Measurements from ENCODE around the gene TPCN1. TPM values are rescaled to one million over a fixed set of nuclear protein-coding genes. Genes with fewer than 3 reads are reported as not detected.
A peak's percentile ranks its signal among the peaks of the same experiment; 100 is the strongest.

The TPCN1 gene
- total RNA-seq, 1 donor from 2014 or later, result 2.4 TPM

DNA sequence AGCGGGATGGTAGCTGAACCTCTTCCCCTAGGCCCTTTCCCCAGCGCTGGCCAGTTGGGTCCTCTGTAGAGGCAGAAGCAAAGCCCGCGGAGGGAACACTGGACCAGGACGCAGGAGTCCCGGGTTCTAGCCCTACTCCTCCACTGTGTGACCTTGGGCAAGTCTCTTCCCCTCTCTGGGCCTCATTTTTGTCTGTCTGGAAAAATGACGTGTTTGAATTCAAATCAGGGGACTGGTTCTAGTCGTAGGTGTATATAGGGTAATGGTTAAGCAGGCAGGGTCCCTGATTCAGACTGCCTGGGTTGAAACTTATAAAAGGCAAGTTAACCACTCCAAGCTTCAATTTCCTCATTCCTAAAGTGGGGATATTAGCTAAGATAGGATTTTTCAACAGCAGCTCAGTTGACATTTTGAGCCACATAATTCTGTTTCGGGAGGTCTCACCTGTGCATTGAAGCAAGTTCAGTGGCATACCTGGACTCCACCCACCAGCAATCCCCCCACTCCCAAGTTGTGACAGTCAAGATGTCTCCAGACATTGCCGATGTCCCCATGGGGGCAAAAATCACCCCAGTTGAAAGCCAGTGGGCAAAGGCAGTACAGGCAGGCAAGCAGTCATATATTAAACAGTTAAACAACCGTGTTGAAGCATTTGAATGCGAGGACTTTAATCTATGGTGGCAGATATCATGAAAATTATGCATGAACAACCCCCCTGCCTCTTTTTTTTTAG, 899 bp downstream of the TPCN1 start:
- DNase-seq (ENCODE audit: low spot score in 2 of 2) (no peak), FAIRE-seq (no peak)

DNA sequence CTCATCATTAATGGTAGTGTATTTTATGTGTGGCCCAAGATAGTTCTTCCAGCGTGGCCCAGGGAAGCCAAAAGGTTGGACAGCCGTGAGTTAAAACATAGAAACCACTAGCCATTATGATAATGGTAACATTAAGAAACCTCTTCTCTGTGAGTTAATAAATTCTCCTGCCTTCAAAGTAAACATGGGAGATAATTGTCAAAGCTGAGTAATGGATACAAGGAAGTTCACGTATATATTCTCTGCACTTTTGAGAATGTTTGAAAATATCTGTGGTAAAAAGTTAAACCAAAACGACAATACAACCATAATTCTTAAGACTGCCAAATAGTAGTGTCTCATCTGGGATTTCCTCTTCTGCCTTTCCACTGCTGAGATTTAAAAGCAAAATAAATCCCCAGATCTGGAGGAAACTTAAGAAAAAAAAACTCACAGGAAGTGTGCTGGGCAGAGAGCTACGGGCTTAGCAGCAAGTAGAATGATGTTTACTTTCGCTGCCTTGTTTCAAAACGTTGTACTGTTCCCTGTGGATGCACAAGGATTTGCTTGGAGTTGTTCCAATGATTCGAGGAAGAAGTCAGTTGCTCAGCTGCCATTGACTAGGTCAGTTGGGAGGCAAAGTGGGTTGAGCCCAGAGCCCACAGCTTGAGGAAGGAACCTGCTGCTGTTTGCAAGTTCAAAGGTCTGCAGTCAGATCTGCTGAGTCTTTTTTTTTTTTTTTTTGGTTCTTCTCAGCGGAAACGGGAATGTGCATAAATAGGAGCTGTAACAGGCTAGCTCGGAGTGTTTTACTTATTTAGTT, 1.7 kb downstream of the TPCN1 start:
- DNase-seq (ENCODE audit: low spot score in 2 of 2) (peak in 1 of 2 donors; percentile 56), FAIRE-seq (no peak)

DNA sequence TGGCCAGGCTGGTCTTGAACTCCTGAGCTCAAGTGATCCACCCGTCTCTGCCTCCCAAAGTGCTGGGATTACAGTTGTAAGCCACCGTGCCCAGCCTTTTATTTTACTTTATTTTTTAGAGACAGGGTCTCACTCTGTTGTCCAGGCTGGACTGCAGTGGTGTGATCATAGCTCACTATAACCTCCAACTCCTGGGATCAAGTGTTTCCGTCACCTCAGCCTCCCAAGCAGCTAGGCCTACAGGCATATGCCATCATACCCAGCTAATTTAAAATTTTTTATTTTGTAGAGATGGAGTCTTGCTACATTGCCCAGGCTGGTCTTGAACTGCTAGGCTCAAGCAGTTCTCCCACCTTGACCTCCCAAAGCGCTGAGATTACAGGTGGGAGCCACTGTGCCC, 3.7 kb downstream of the TPCN1 start:
- DNase-seq (ENCODE audit: low spot score in 2 of 2) (no peak), FAIRE-seq (no peak)

DNA sequence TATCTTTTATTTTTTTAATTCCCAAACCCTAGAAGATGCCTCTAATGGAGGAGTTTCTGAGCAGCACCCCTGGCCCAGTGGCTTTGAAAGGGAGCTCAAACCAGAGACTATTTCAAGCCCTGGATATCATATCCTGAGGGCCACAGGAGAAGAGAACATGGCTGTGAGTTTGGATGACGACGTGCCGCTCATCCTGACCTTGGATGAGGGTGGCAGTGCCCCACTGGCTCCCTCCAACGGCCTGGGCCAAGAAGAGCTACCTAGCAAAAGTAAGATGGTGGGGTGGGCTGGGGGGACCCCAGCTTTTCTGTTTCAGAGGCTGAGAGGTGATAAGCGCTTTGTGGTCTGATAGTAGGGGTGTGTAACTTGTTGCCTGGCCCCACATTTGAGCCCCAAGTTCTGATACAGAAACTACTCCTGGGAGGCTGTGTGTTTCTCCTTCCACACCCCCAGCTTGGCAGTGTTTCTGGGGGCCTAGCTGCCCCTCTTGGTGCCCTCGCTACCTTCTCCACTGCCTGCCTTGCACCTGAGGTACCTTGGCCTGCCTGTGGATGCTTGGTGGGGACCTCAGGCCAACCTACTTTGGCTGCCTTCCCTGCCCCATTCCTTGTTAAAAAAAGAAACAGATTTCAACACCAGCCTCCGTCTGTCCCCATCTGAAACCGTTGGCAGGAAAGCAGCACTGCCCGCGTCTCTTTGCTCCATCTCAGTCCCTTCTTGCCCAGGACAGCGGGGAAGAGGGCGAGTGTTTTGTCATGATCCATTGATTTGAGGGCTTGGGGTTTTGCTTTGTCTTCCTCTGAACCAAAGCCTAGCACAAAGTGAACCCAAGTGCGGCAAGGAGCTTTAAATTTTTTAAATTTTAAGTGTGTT, 5.7 kb downstream of the TPCN1 start:
- no peak for FAIRE-seq
- no peak for DNase-seq (ENCODE audit: low spot score in 2 of 2)

DNA sequence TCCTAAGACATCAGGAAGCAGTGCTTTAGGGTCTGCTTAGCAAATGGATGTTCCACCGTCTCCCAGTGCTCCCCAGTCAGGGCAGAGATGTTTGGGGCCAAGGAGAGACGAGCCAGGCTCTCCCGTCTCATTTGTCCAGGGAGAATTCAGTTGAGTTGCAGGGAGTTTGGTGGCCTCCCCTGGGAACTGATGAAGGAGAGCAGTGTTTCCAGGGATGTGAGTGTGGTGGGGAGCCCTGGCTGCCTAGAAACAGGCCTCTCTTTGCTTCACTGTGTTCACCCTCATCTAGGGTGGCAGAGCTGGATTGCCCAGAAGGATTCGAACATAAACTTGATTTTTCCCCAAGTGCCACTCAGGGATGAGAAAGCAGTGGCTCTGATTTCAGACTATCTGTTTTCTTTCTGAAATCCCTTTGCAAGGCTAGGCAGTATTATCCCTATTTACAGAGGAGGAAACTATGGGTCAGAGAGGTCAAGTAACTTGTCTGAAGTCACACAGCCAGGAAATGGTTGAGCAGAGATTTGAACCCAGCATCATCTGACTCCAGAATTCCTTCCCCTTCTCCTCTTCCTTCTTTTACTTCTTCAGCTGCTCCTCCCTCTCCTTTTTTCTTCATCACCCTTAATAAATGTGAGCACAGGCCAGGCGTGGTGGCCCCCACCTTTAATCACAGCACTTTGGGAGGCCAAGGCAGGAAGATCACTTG, 6.6 kb downstream of the TPCN1 start:
- FAIRE-seq, result no peak
- DNase-seq (ENCODE audit: low spot score in 2 of 2), result no peak

DNA sequence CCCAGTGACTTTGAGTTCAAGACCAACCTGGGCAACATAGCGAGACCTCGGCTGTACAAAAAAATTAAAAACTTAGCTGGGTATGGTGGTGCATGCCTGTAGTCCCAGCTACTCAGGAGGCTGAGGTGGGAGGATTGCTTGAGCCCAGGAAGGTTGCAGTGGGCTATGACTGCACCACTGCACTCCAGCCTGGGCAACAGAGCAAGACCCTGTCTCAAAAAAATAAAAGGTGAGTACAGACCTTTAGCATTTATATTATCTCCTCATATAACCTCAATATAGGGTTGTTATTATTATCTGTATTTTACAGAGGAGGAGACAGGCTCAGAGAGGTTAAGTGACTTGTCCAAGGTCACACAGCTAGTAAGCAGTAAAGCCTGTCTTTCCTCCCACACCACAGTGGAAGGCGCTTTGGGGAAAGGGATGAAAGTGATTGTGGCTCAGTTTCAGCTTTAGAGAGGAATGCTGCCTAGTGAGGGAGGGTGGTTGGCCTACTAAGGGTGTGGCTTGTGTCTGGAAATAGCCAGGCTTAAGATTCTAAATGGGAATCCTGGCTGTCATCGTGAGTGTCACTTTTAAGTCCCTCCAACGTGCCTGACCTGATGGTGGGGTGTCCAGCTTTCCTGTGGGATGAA, 7.2 kb downstream of the TPCN1 start:
- DNase-seq (ENCODE audit: low spot score in 2 of 2), result no peak
- FAIRE-seq, result no peak

DNA sequence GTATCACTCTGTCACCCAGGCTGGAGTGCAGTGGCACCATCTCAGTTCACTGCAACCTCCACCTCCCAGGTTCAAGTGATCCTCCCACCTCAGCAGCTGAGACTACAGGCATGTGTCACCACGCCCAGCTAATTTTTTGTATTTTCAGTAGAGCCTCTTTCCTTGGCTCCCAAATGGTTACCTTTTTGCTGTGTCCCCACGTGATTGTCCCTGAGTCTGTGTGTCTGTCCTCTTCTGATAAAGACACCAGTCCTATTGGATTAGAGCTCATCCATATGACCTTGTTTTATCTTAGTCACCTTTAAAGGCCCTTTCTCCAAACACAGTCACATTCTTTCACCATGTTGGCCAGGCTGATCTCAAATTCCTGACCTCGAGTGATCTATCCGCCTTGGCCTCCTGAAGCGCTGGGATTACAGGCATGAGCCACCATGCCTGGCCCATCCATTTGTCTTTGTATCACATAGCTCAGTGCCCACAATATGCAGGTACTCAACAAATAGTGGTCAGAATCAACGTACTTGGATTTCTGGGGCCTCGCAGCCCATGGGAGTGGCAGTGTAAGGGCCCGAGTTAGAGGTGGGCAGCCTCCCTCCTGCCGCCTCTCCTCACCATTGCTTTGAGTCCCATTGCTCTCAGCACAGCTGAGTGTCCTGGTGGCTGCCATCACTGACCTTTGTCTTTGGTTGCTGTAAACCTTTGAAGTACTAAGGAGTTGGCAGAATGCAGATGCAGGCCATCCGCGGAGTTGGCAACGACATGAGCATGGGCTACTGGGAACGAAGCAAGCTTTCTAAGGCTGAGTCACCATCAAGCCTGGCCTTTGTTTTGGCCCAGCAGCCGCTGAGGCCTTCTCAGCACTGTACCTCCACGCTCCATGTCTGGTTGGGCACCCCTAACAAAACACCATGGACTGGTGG, 9.3 kb downstream of the TPCN1 start:
- DNase-seq (ENCODE audit: low spot score in 2 of 2), result no peak

DNA sequence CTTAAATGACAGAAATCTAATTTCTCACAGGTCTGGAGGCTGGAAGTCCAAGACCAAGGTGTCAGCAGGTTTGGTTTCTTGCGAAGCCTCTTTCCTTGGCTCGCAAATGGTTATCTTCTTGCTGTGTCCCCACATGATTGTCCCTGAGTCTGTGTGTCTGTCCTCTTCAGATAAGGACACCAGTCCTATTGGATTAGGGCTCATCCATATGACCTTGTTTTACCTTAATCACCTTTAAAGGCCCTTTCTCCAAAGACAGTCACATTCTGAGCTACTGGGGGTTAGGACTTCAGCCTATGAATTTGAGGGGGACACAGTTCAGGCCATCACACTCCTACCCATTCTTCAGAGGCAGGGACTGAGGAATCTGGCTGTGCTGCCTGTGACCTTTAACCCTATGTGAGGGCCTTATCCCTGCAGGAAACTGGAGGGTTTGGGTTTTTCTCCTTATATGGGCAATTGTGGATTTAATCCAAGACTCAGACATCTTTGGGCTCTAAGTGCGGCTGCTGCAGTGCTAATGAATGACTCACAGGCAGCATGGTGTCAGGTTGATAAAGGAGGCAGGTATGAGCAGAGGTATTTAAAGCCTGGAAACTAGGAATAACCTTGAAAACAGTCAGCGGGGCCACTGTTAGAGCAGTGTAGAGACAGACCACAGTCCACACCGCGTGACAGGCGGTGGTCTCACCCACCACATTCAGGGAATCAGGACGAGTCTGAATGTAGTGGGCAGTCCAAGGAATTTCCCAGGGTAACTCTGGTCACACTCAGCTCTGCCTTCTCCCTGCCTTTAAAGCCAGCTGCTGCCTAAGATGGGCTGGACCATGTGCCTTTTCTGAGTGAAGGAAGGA, 10.2 kb downstream of the TPCN1 start:
- FAIRE-seq (no peak), DNase-seq (ENCODE audit: low spot score in 2 of 2) (no peak)

More for the DNA sequence above, 9.3 kb downstream of the TPCN1 start:
- no peak for FAIRE-seq

DNA sequence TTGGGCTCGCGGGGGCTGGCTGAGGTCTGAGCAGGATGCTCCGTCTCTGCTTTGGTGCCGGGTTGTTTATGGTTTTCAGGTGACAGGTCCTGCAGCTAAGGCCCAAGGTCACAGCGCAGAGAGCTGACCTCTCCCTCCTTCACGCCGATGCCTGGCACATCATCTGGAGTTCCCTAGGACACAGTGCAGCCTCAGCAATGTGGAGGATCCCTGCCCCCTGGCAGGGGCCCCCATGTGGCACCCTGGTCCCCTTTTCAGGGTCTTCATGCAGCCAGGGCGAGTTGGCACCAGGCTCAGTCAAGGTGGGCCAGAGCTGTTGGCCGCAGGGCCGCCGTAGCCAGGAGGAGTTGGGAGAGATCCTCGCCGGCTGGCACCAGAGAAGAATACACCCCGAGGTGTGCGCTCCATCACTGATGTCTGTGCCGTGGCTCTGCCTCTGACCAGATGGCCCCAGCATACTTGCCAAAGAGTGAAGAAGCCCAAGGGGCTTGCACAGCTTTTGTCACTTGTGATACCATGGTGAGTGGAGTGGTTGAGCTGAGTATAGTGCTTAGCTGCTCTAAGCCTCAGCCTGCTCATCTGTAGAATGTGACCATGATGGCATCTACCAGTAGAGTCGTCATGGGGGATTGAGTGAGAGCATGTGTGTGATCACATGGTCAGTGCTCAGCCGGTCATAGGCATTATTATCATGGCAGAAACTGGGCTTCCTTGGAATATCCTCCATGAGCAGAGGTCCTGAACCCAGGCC, 11.0 kb downstream of the TPCN1 start:
- FAIRE-seq, result no peak
- no peak for DNase-seq (ENCODE audit: low spot score in 2 of 2)

DNA sequence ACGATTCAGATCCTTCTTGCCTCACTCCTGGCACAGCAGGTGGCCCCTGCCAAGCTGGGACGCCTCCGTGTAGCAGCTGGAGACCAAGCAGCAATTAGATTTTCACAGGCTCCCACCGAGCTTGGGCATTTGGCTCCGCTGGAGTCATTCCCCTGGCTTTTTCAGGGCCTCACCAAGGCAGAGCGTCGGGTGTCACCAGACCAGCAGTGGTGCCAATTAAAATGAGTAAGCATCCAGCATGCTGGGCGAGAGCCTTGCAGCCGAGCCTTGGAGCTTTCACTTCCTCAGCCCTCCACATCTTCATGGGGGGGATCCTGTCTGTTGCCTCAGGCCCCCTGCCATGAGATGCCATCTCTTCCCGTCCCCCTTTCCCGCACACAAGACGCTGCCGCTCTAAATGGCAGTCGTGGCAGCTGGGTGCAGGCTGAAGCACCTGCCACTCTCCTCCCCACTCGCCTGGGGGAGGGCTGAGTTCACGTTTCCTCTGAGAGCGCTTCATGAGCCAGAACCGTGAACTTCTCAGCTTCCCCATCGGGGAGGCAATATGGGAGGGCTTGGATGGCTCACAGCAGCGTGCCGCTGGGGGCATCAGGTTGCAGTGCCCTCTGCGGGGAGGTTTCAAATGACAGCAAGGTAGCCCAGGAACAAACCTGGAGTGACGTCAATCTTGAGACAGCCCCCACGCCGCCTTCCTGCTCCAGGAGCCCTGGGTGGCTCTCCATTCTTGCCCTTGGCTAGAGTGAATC, 11.7 kb downstream of the TPCN1 start:
- no peak for FAIRE-seq
- no peak for DNase-seq (ENCODE audit: low spot score in 2 of 2)

DNA sequence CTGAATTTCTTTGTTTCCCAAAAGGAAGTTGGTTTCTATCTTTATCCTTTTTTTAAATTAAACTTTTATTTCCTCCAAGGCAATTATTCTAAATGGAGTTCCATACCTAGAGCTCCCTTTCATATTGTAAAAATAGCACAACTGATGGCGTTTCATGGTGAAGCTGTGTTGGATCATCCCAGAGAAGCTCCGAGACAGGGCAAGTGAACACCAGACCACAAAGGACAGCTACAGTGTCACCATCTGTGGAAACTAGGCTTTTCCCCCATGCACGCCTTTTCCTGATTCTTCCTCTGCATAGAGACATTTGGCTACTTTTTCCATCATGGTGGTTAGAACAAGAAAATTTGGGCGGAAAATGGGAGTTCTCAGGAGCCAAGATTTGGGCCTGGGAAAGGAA, 12.7 kb downstream of the TPCN1 start:
- no peak for DNase-seq (ENCODE audit: low spot score in 2 of 2)
- no peak for FAIRE-seq

DNA sequence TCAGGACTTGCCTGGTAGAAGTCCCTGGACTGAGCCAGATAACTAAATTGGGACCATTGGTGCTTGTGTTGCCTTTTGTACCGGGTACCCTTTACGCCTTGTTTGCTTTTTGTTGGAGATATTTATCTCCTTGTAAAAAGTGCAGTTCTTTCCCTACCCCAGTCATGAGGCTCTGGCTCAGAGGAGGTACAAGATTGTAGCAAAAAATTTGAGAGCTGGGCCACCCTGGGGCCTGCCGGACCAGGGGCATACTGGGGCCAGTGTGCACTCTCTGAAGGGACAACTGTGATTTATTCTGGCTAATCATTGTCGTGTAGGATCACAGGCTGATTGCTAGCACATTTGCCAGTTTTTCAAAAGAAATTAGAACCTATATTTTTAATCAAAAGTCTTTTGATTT, 13.2 kb downstream of the TPCN1 start:
- FAIRE-seq, result no peak
- no peak for DNase-seq (ENCODE audit: low spot score in 2 of 2)

DNA sequence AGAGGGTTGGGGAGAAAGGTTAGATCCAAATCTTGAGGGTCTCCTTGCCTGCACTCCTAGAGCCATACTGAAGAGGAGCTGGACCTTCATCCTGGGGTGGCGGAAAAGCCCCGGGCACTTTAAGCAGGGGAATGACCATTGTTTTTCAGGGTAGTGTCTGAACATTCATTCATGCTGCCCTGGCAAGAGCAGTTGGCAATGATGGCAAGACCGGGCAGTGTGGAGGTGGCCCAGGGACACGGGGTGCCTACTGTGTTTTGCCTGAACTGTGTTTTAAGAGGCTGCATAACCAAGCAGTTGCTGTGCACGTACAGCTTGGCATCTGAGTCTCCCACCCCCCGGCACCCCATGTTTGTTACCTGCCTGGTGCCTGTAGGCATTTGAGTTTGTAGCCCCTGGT, 14.7 kb downstream of the TPCN1 start:
- no peak for FAIRE-seq

DNA sequence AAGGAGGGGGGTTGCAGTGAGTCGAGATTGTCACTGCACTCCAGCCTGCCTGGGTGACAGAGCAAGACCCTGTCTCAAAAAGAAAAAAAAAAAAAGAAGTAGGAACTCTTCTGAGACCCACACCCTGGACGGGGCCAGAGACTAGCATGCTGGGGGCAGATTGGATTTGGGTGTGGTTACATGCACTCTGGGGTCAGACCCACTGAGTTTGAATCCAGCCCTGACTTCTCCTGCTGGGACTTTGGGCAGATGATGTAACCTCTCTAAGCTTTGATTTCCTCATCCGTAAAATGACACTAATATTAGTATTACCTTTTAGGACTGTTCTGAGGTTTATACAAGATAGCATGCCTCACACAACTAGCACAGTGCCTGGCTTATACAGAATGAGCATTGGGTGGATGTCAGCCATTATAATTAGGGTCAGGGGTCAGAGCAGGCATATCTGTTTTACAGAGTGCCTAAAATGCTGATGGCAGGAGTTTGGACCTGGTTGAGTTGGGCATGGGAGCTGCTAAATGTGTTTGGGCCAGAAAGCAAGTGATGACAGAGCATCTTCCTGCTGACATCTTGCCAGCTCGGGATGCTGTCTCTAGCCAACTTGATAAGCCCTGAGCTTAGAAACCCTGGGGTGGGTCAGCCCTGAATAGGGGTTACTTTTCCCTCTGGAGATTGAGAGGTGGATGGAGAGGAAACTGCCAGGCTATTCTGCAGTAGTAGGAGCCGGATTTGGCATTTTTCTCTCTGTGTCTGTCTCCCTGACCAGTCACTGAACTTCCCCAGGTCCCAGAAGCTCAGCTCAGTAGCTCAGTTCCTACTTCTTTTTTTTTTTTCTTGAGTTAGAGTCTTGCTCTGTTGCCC, 15.5 kb downstream of the TPCN1 start:
- FAIRE-seq (no peak), DNase-seq (ENCODE audit: low spot score in 2 of 2) (no peak)

More for the DNA sequence above, 14.7 kb downstream of the TPCN1 start:
- DNase-seq (ENCODE audit: low spot score in 2 of 2), result no peak

DNA sequence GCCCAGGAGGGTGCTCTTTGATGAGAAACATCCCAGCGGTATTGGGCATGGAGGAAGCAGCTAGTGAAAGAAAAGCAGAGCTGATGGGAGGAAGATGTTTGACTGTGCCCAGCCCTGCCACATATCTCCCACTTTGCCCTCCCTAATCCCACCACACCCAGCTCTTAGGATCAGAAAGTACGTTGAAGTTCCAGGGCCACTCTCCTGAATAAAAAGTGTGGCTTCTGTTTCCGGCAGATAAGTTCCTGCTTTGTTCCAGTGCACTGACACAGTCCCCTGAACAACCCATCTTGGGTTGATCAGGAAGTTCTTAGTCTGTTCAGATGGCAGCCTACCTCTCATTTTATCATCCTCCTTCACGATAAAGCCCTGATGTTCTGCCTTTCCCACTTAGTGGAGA, 16.5 kb downstream of the TPCN1 start:
- FAIRE-seq (no peak), DNase-seq (ENCODE audit: low spot score in 2 of 2) (no peak)

DNA sequence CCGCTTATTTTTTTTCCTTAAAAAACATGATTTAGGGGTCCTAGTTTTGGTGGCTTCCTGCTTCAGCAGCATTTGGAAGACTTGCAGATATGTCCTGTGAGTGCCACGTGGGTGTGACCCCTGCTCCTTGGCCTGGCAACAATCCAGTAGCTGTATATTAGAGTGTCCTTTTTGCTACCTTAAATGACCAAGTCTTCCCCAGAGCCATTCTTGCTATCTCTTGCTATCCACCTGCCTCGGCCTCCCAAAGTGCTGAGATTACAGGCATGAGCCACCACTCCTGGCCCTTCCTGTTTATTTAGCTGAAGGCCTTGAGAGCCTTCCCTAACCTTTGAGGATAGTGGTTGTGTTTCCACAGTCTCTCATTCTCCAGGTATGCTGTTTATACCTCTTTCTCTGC, 17.0 kb downstream of the TPCN1 start:
- FAIRE-seq, result no peak

More for the DNA sequence above, 17.0 kb downstream of the TPCN1 start:
- DNase-seq (ENCODE audit: low spot score in 2 of 2), result no peak
